OCI-LY7 (cell line): ENCODE measurements around the gene ANKRD11. TPM values are rescaled to one million over a fixed set of nuclear protein-coding genes. Genes with fewer than 3 reads are reported as not detected.

Source experiments
- BruUV-seq: library from RNA; stranded (reverse); fragments of 400-500 nt; replicated peaks from 2 replicates; lab custom pipeline; 2021; lab: Mats Ljungman, UMichigan
- CTCF ChIA-PET: fragments of 300-600 bp; sonication (Branson Sonifier 250); formaldehyde crosslinking; loops from one replicate; lab custom pipeline; 2022; ENCODE audit warnings: antibody characterized with exemption; ENCODE audit not compliant: unreplicated experiment; lab: Charles Lee
- POLR2A ChIA-PET: fragments of 300-600 bp; sonication (Branson Sonifier 250); formaldehyde crosslinking; loops from one replicate; lab custom pipeline; 2022; ENCODE audit warnings: antibody characterized with exemption; lab: Charles Lee
- DNase-seq: peaks from one replicate; pipeline ENCODE4 v3.0.0-alpha.2; 2015; ENCODE audit warnings: low spot score
- H2AFZ ChIP-seq: fragments of 200-600 bp; sonication (generic), shearing (Covaris generic); 2 replicates; pipeline ENCODE4 v1.6.1; 2014; ENCODE audit warnings: mild to moderate bottlenecking, antibody characterized with exemption, low read length, moderate library complexity
- H3K27ac ChIP-seq: fragments of 200-600 bp; sonication (generic); 2 replicates; pipeline ENCODE4 v1.5.1; 2014; ENCODE audit warnings: mixed run types, low read depth, mild to moderate bottlenecking, moderate library complexity, low read length, inconsistent platforms; ENCODE audit not compliant: poor library complexity, severe bottlenecking
- H3K36me3 ChIP-seq: fragments of 200-600 bp; sonication (generic); 2 replicates; pipeline ENCODE4 v1.6.1; 2014; ENCODE audit warnings: mild to moderate bottlenecking, antibody characterized with exemption, low read length, moderate library complexity, mixed read lengths; ENCODE audit not compliant: insufficient read depth
- H3K4me1 ChIP-seq: fragments of 200-600 bp; sonication (generic); 2 replicates; pipeline ENCODE4 v1.5.1; 2014; ENCODE audit warnings: mild to moderate bottlenecking, low read length; ENCODE audit not compliant: insufficient read depth, poor library complexity, severe bottlenecking
- H3K4me2 ChIP-seq: fragments of 200-600 bp; sonication (generic); 2 replicates; pipeline ENCODE4 v1.6.1; 2014; ENCODE audit warnings: mild to moderate bottlenecking, low read length
- H3K4me3 ChIP-seq: fragments of 200-600 bp; sonication (generic); 2 replicates; pipeline ENCODE4 v1.5.1; 2014; ENCODE audit warnings: mild to moderate bottlenecking, low read depth, low read length; ENCODE audit not compliant: poor library complexity, severe bottlenecking
- H3K79me2 ChIP-seq: fragments of 200-600 bp; sonication (generic); 2 replicates; pipeline ENCODE4 v1.6.1; 2016; ENCODE audit warnings: low read depth, mild to moderate bottlenecking, low read length, moderate library complexity, mixed read lengths; ENCODE audit not compliant: insufficient read depth
- H3K9me2 ChIP-seq: fragments of 200-600 bp; sonication (generic); 2 replicates; pipeline ENCODE4 v1.6.1; 2016; ENCODE audit warnings: mild to moderate bottlenecking, low read length, mixed read lengths; ENCODE audit not compliant: insufficient read depth
- H3K9me3 ChIP-seq: fragments of 200-600 bp; sonication (generic); 2 replicates; pipeline ENCODE4 v1.6.1; 2014; ENCODE audit warnings: mild to moderate bottlenecking, mixed run types, low read length, mixed read lengths
- H4K20me1 ChIP-seq: fragments of 200-600 bp; sonication (generic); 2 replicates; pipeline ENCODE4 v1.6.1; 2014; ENCODE audit warnings: mild to moderate bottlenecking, antibody characterized with exemption, low read length, moderate library complexity, mixed read lengths; ENCODE audit not compliant: insufficient read depth
- CTCF ChIP-seq: fragments of 200-600 bp; sonication (generic); conservative IDR thresholded peaks from 2 replicates; pipeline ENCODE4 v1.5.1; 2014; ENCODE audit warnings: mild to moderate bottlenecking, antibody characterized with exemption, low read length, moderate library complexity, mixed read lengths
- EZH2phosphoT487 ChIP-seq: fragments of 200-600 bp; sonication (generic); IDR thresholded peaks from 2 replicates; pipeline ENCODE4 v1.6.1; 2018; ENCODE audit warnings: low read depth, borderline replicate concordance, mild to moderate bottlenecking, mixed run types, antibody characterized with exemption, low read length, moderate library complexity, mixed read lengths
- intact Hi-C: fragments of 100-400 bp; cut with micrococcal nuclease; formaldehyde crosslinking; loops from one replicate; pipeline ENCODE4 v1.10.0; 2022; ENCODE audit not compliant: unreplicated experiment
- total RNA-seq, 2 experiments: library from RNA; depleted of rRNA in 1 of 2; stranded (reverse); fragments of >200 nt in 1 of 2; shearing (Covaris generic) in 1 of 2; gene quantifications; 2 replicates each; pipeline ENCODE4 v1.2.3, GENCODE V29; 2014 to 2022

Gene ANKRD11
- total RNA-seq, 2 experiments from 2014 or later, result 89.1 to 251 TPM

- ChIA-PET POLR2A (no interaction called here), CTCF (interaction anchor here (1.1 kb wide), 1 partner anchor 318 kb away, joined by 5 read pairs; no protein-coding TSS in a partner anchor)
- Histone ChIP-seq H4K20me1 (peaks cover 18% of the 10 kb centered on the region), H3K27ac (no peak overlapping the region), H3K4me2 (no peak overlapping the region), H3K4me3 (no peak overlapping the region), H2AFZ (no peak overlapping the region), H3K4me1 (peaks cover 37% of the 10 kb centered on the region), H3K9me3 (no peaks in the 10 kb centered on the region), H3K79me2 (peaks cover 96% of the 10 kb centered on the region), H3K36me3 (no peaks in the 10 kb centered on the region; the same call in 1 of the 2 replicates), H3K9me2 (no peaks in the 10 kb centered on the region)
- BruUV-seq, result no TSS peak
- no peak for DNase-seq
- no peak for TF ChIP-seq CTCF
- intact Hi-C loops, result no loop called here
Observed at GRCh38 chr16:89322321-89323119, 167.8 kb downstream of the ANKRD11 start.

- POLR2A ChIA-PET, result no interaction called here
Observed at GRCh38 chr16:89320782-89321501, 169.4 kb downstream of the ANKRD11 start.

More at GRCh38 chr16:89320782-89321501, 169.4 kb downstream of the ANKRD11 start:
- H3K27ac ChIP-seq, result no peak overlapping the region
- H2AFZ ChIP-seq, result no peak overlapping the region
- H3K9me3 ChIP-seq, result no peaks in the 10 kb centered on the region
- intact Hi-C loops, result no loop called here
- peaks cover 17% of the 10 kb centered on the region for H4K20me1 ChIP-seq
- peaks cover 37% of the 10 kb centered on the region for H3K4me1 ChIP-seq
- H3K4me3 ChIP-seq, result no peak overlapping the region
- H3K36me3 ChIP-seq, result peaks cover 7% of the 10 kb centered on the region; the same call in 1 of the 2 replicates
- peaks cover 96% of the 10 kb centered on the region for H3K79me2 ChIP-seq
- no peaks in the 10 kb centered on the region for H3K9me2 ChIP-seq
- DNase-seq, result no peak
- TF ChIP-seq CTCF (no peak), EZH2phosphoT487 (no peak)
- H3K4me2 ChIP-seq, result no peak overlapping the region
- CTCF ChIA-PET, result no interaction called here
- no TSS peak for BruUV-seq
